HCT116 (cell line): ENCODE results near the gene SPSB1.

Source experiments
- CEBPB ChIP-seq: IDR thresholded peaks from 2 replicates; pipeline ENCODE4 v1.6.1; 2012; ENCODE audit warnings: low read depth
- EZH2phosphoT487 ChIP-seq: fragments of 200-600 bp; IDR thresholded peaks from 2 replicates; pipeline ENCODE4 v1.6.1; 2018; ENCODE audit warnings: antibody characterized with exemption, borderline replicate concordance
- MAX ChIP-seq: IDR thresholded peaks from 2 replicates; pipeline ENCODE4 v1.6.1; 2012
- POLR2A ChIP-seq: IDR thresholded peaks from 2 replicates; pipeline ENCODE4 v1.7.0; 2011; ENCODE audit warnings: borderline replicate concordance; ENCODE audit not compliant: insufficient read depth, insufficient read length; ENCODE audit errors: extremely low read depth
- RAD21 ChIP-seq: IDR thresholded peaks from 2 replicates; pipeline ENCODE4 v1.6.1; 2012; ENCODE audit warnings: low read depth, mild to moderate bottlenecking
- SIN3A ChIP-seq: IDR thresholded peaks from 2 replicates; pipeline ENCODE4 v1.6.1; 2012; ENCODE audit warnings: low read depth
- SRF ChIP-seq: IDR thresholded peaks from 2 replicates; pipeline ENCODE4 v1.6.1; 2012; ENCODE audit warnings: low read depth
- TCF7L2 ChIP-seq: IDR thresholded peaks from 2 replicates; pipeline ENCODE4 v1.7.0; 2011; ENCODE audit warnings: borderline replicate concordance, inconsistent platforms; ENCODE audit not compliant: insufficient read depth, insufficient read length; ENCODE audit errors: extremely low read depth
- TF ChIP-seq, protein P1 (sequence below), 3 experiments: fragments of 200-600 bp in 1 of 3; sonication (generic) in 1 of 3; IDR thresholded peaks in 2 of 3; conservative IDR thresholded peaks in 1 of 3; 2 replicates each; pipeline ENCODE4 v1.5.1; 2012 to 2017; ENCODE audit warnings: low read depth in 2 of 3, low read length in 2 of 3, antibody characterized with exemption in 1 of 3, borderline replicate concordance in 1 of 3, control low read depth in 1 of 3, mild to moderate bottlenecking in 1 of 3, mixed read lengths in 1 of 3, mixed run types in 1 of 3, moderate library complexity in 1 of 3; ENCODE audit not compliant: insufficient read depth in 1 of 3
- TF ChIP-seq, protein P2 (sequence below): IDR thresholded peaks from 2 replicates; pipeline ENCODE4 v1.6.1; 2012; ENCODE audit warnings: low read depth

GRCh38 chr1:9311029-9311428 is 18.3 kb downstream of the SPSB1 start:
- no peak for TF ChIP-seq RAD21
- TF ChIP-seq, protein P1, sequence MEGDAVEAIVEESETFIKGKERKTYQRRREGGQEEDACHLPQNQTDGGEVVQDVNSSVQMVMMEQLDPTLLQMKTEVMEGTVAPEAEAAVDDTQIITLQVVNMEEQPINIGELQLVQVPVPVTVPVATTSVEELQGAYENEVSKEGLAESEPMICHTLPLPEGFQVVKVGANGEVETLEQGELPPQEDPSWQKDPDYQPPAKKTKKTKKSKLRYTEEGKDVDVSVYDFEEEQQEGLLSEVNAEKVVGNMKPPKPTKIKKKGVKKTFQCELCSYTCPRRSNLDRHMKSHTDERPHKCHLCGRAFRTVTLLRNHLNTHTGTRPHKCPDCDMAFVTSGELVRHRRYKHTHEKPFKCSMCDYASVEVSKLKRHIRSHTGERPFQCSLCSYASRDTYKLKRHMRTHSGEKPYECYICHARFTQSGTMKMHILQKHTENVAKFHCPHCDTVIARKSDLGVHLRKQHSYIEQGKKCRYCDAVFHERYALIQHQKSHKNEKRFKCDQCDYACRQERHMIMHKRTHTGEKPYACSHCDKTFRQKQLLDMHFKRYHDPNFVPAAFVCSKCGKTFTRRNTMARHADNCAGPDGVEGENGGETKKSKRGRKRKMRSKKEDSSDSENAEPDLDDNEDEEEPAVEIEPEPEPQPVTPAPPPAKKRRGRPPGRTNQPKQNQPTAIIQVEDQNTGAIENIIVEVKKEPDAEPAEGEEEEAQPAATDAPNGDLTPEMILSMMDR (IDR thresholded peaks at IDR 0.05 in 2 of 3, conservative IDR thresholded peaks at IDR 0.05 in 1 of 3; ENCODE audit: borderline replicate concordance in 1 of 3, insufficient read depth in 1 of 3, low read depth in 2 of 3, low read length in 2 of 3): no peak
- no peak for TF ChIP-seq SIN3A
- TF ChIP-seq EZH2phosphoT487: no peak
- no peak for TF ChIP-seq SRF
- TF ChIP-seq POLR2A: no peak
- TF ChIP-seq, protein P2, sequence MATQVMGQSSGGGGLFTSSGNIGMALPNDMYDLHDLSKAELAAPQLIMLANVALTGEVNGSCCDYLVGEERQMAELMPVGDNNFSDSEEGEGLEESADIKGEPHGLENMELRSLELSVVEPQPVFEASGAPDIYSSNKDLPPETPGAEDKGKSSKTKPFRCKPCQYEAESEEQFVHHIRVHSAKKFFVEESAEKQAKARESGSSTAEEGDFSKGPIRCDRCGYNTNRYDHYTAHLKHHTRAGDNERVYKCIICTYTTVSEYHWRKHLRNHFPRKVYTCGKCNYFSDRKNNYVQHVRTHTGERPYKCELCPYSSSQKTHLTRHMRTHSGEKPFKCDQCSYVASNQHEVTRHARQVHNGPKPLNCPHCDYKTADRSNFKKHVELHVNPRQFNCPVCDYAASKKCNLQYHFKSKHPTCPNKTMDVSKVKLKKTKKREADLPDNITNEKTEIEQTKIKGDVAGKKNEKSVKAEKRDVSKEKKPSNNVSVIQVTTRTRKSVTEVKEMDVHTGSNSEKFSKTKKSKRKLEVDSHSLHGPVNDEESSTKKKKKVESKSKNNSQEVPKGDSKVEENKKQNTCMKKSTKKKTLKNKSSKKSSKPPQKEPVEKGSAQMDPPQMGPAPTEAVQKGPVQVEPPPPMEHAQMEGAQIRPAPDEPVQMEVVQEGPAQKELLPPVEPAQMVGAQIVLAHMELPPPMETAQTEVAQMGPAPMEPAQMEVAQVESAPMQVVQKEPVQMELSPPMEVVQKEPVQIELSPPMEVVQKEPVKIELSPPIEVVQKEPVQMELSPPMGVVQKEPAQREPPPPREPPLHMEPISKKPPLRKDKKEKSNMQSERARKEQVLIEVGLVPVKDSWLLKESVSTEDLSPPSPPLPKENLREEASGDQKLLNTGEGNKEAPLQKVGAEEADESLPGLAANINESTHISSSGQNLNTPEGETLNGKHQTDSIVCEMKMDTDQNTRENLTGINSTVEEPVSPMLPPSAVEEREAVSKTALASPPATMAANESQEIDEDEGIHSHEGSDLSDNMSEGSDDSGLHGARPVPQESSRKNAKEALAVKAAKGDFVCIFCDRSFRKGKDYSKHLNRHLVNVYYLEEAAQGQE: no peak
- no peak for TF ChIP-seq CEBPB
- no peak for TF ChIP-seq TCF7L2
- no peak for TF ChIP-seq MAX
